Neural cell (in vitro differentiated cells): Measurements from ENCODE around the gene GNRHR. TPM values are rescaled to one million over a fixed set of nuclear protein-coding genes. Genes with fewer than 3 reads are reported as not detected.

Source experiments
- H2AFZ ChIP-seq: fragments of 200-600, 300-800 bp; sonication (generic), shearing (Covaris generic); 2 replicates; pipeline ENCODE4 v1.6.0; 2014; ENCODE audit warnings: low read depth, mild to moderate bottlenecking, antibody characterized with exemption, low read length, moderate library complexity
- H3F3A ChIP-seq: fragments of 200-600 bp; shearing (Covaris generic); 2 replicates; pipeline ENCODE4 v1.6.1; 2016; ENCODE audit warnings: mild to moderate bottlenecking, moderate library complexity, mixed read lengths, antibody characterized with exemption, low read length; ENCODE audit not compliant: insufficient read depth, poor library complexity, severe bottlenecking
- H3K27ac ChIP-seq: fragments of 200-600, 300-800 bp; sonication (generic), shearing (Covaris generic); 2 replicates; pipeline ENCODE4 v1.5.1; 2014; ENCODE audit warnings: mild to moderate bottlenecking, low read length, moderate library complexity
- H3K27me3 ChIP-seq: fragments of 300-800, 200-600 bp; sonication (generic), shearing (Covaris generic); 2 replicates; pipeline ENCODE4 v1.6.0; 2014; ENCODE audit warnings: mild to moderate bottlenecking, low read depth, low read length, moderate library complexity; ENCODE audit not compliant: insufficient read depth
- H3K36me3 ChIP-seq: fragments of 300-800, 200-600 bp; sonication (generic), shearing (Covaris generic); 2 replicates; pipeline ENCODE4 v1.5.1; 2014; ENCODE audit warnings: mild to moderate bottlenecking, antibody characterized with exemption, low read length, moderate library complexity; ENCODE audit not compliant: insufficient read depth
- H3K4me2 ChIP-seq: fragments of 300-800, 200-600 bp; sonication (generic), shearing (Covaris generic); 2 replicates; pipeline ENCODE4 v1.6.0; 2014; ENCODE audit warnings: mild to moderate bottlenecking, low read length
- H3K4me3 ChIP-seq: fragments of 300-800, 200-600 bp; sonication (generic), shearing (Covaris generic); 2 replicates; pipeline ENCODE4 v1.5.1; 2014; ENCODE audit warnings: mild to moderate bottlenecking, low read length, moderate library complexity
- H3K79me2 ChIP-seq: fragments of 200-600 bp; shearing (Covaris generic); replicated peaks from 2 replicates; pipeline ENCODE4 v1.6.0; 2014; ENCODE audit warnings: mild to moderate bottlenecking, low read length, moderate library complexity; ENCODE audit not compliant: insufficient read depth
- H3K9ac ChIP-seq: fragments of 300-800, 200-600 bp; sonication (generic), shearing (Covaris generic); 2 replicates; pipeline ENCODE4 v1.6.1; 2016; ENCODE audit warnings: mild to moderate bottlenecking, low read length, mixed read lengths
- H3K9me2 ChIP-seq: fragments of 200-600 bp; shearing (Covaris generic); 2 replicates; pipeline ENCODE4 v1.6.1; 2016; ENCODE audit warnings: mild to moderate bottlenecking, low read length, mixed read lengths; ENCODE audit not compliant: insufficient read depth
- H3K9me3 ChIP-seq: fragments of 200-600, 300-800 bp; sonication (generic), shearing (Covaris generic); 2 replicates; pipeline ENCODE4 v1.6.1; 2016; ENCODE audit warnings: mild to moderate bottlenecking, mixed run types, low read length, moderate library complexity, mixed read lengths
- H4K20me1 ChIP-seq: fragments of 200-600 bp; shearing (Covaris generic); 2 replicates; pipeline ENCODE4 v1.6.1; 2016; ENCODE audit warnings: mild to moderate bottlenecking, mixed run types; ENCODE audit not compliant: insufficient read depth
- EP300 ChIP-seq: fragments of 450-650 bp; conservative IDR thresholded peaks from 2 replicates; pipeline ENCODE4 v1.6.1; 2014; ENCODE audit warnings: antibody characterized with exemption, mild to moderate bottlenecking, moderate library complexity; ENCODE audit not compliant: poor library complexity, severe bottlenecking
- EZH2 ChIP-seq: fragments of 200-600, 300-800 bp; shearing (Covaris generic), sonication (generic); IDR thresholded peaks from 2 replicates; pipeline ENCODE4 v1.6.1; 2014; ENCODE audit warnings: antibody characterized with exemption, low read length, borderline replicate concordance, mild to moderate bottlenecking; ENCODE audit not compliant: insufficient read depth, poor library complexity, severe bottlenecking
- MXI1 ChIP-seq: fragments of 450-650 bp; conservative IDR thresholded peaks from 2 replicates; pipeline ENCODE4 v1.6.1; 2014; ENCODE audit warnings: antibody characterized with exemption, mild to moderate bottlenecking; ENCODE audit not compliant: poor library complexity, severe bottlenecking
- POLR2AphosphoS5 ChIP-seq: IDR thresholded peaks from 2 replicates; pipeline ENCODE4 v1.6.1; 2012
- RAD21 ChIP-seq: fragments of 450-650 bp; conservative IDR thresholded peaks from 2 replicates; pipeline ENCODE4 v1.6.1; 2014; ENCODE audit warnings: antibody characterized with exemption, mild to moderate bottlenecking, moderate library complexity
- REST ChIP-seq: IDR thresholded peaks from 2 replicates; pipeline ENCODE4 v1.6.1; 2012; ENCODE audit warnings: borderline replicate concordance
- SMC3 ChIP-seq: fragments of 450-650 bp; conservative IDR thresholded peaks from 2 replicates; pipeline ENCODE4 v1.6.1; 2014; ENCODE audit warnings: antibody characterized with exemption, mild to moderate bottlenecking, moderate library complexity; ENCODE audit not compliant: poor library complexity
- TAF1 ChIP-seq: IDR thresholded peaks from 2 replicates; pipeline ENCODE4 v1.6.1; 2012; ENCODE audit warnings: low read depth
- polyA plus RNA-seq: library from polyadenylated mRNA; depleted of rRNA; stranded (reverse); fragments of >200 nt; gene quantifications from 2 replicates; pipeline ENCODE4 v1.2.3, GENCODE V29; 2014
- small RNA-seq, 3 experiments: library from RNA; depleted of rRNA; stranded (forward); fragments of <200 nt; gene quantifications; one replicate each; pipeline ENCODE3, GENCODE V24; 2012

The GNRHR gene
- polyA plus RNA-seq, 1 donor from 2014 or later, result not detected

- no peaks in the 10 kb centered on the region for H4K20me1 ChIP-seq
- H3K36me3 ChIP-seq, result peaks cover 4% of the 10 kb centered on the region
- H3K9ac ChIP-seq, result no peak overlapping the region
- no peak overlapping the region for H3K4me2 ChIP-seq
- H3K79me2 ChIP-seq, result peaks cover 42% of the 10 kb centered on the region
- no peaks in the 10 kb centered on the region for H3K27me3 ChIP-seq
- H2AFZ ChIP-seq, result no peak overlapping the region
- H3K9me3 ChIP-seq, result no peaks in the 10 kb centered on the region
- H3K4me3 ChIP-seq, result no peak overlapping the region
- TF ChIP-seq REST, result no peak
- no peak for TF ChIP-seq TAF1
- TF ChIP-seq POLR2AphosphoS5, result no peak
- no peak for TF ChIP-seq RAD21
- no peaks in the 10 kb centered on the region for H3F3A ChIP-seq
- H3K27ac ChIP-seq, result no peak overlapping the region
- H3K9me2 ChIP-seq, result no peaks in the 10 kb centered on the region
Observed at GRCh38 chr4:67696061-67696460, 58.1 kb downstream of the GNRHR start.

GRCh38 chr4:67694662-67695061 is 59.5 kb downstream of the GNRHR start:
- H3K9me2 ChIP-seq, result no peaks in the 10 kb centered on the region
- H3K9me3 ChIP-seq, result no peaks in the 10 kb centered on the region
- no peak overlapping the region for H3K4me2 ChIP-seq
- peaks cover 4% of the 10 kb centered on the region for H3K36me3 ChIP-seq
- no peak overlapping the region for H3K4me3 ChIP-seq
- no peaks in the 10 kb centered on the region for H3K27me3 ChIP-seq
- TF ChIP-seq EP300, result no peak
- TF ChIP-seq RAD21, result no peak
- no peak for TF ChIP-seq SMC3
- TF ChIP-seq MXI1, result no peak
- TF ChIP-seq EZH2, result no peak
- no peaks in the 10 kb centered on the region for H3F3A ChIP-seq
- H3K79me2 ChIP-seq, result peaks cover 40% of the 10 kb centered on the region
- H3K9ac ChIP-seq, result no peak overlapping the region
- H2AFZ ChIP-seq, result no peak overlapping the region
- H4K20me1 ChIP-seq, result no peaks in the 10 kb centered on the region
- no peak overlapping the region for H3K27ac ChIP-seq

- Histone ChIP-seq H3K79me2 (peaks cover 13% of the 10 kb centered on the region), H2AFZ (no peak overlapping the region), H3K4me3 (no peak overlapping the region), H3K9ac (no peak overlapping the region), H3F3A (no peaks in the 10 kb centered on the region), H3K9me2 (no peaks in the 10 kb centered on the region), H3K27me3 (no peaks in the 10 kb centered on the region), H3K36me3 (peaks cover 4% of the 10 kb centered on the region), H3K27ac (no peak overlapping the region), H3K9me3 (no peaks in the 10 kb centered on the region), H3K4me2 (no peak overlapping the region), H4K20me1 (no peaks in the 10 kb centered on the region)
- TF ChIP-seq EZH2, result no peak
Observed at GRCh38 chr4:67691328-67691727, 62.9 kb downstream of the GNRHR start.

Small RNA genes lying within 50 kb of the gene (small RNA-seq; reads per million reads assigned to genes)
- gene RF00091, result 0 to 0.24 (median 0) reads per million in 3 experiments

Other genes with a start within 250 kb of the GNRHR start
- 9.5 and 12.8 TPM in 2 replicates for gene CENPC, start 208.9 kb downstream of the GNRHR start, polyA plus RNA-seq
- gene STAP1, start 195.7 kb downstream of the GNRHR start, polyA plus RNA-seq, result not detected in 2 replicates
- gene UBA6, start 53.2 kb downstream of the GNRHR start, polyA plus RNA-seq, result 126 and 145 TPM in 2 replicates
- gene TMPRSS11D, start 129.6 kb upstream of the GNRHR start, polyA plus RNA-seq, result not detected in 2 replicates
- not detected in 2 replicates for gene TMPRSS11A, start 209.1 kb upstream of the GNRHR start, polyA plus RNA-seq